OCI-LY3 (cell line): ENCODE data around the gene INPP5A.

Experiments
- H2AFZ ChIP-seq: fragments of 200-600, 300-600 bp; shearing (Covaris generic); 2 replicates; pipeline ENCODE4 v1.6.0; 2014; ENCODE audit warnings: antibody characterized with exemption, low read depth, low read length
- H3K27ac ChIP-seq: fragments of 200-600, 300-600 bp; sonication (generic); 2 replicates; pipeline ENCODE4 v1.5.1; 2014; ENCODE audit warnings: mild to moderate bottlenecking, low read length, moderate library complexity, mixed read lengths
- H3K27me3 ChIP-seq: fragments of 200-600, 300-600 bp; sonication (generic); 2 replicates; pipeline ENCODE4 v1.6.1; 2014; ENCODE audit warnings: low read depth, low read length, mixed read lengths
- H3K36me3 ChIP-seq: fragments of 200-600, 300-600 bp; sonication (generic); replicated peaks from 2 replicates; pipeline ENCODE3; 2014; ENCODE audit warnings: low read depth, low read length, mixed read lengths
- H3K4me1 ChIP-seq: fragments of 300-600, 200-600 bp; sonication (generic); 2 replicates; pipeline ENCODE4 v1.6.1; 2014; ENCODE audit warnings: low read length, mixed read lengths
- H3K4me2 ChIP-seq: fragments of 200-600, 300-600 bp; sonication (generic); 2 replicates; pipeline ENCODE4 v1.6.1; 2014; ENCODE audit warnings: low read length, mixed read lengths
- H3K4me3 ChIP-seq: fragments of 300-600, 200-600 bp; sonication (generic); 2 replicates; pipeline ENCODE4 v1.5.1; 2014; ENCODE audit warnings: antibody characterized with exemption, mild to moderate bottlenecking, low read length, moderate library complexity
- H3K79me2 ChIP-seq: fragments of 300-600, 200-600 bp; shearing (Covaris generic); 2 replicates; pipeline ENCODE4 v1.6.1; 2014; ENCODE audit warnings: mild to moderate bottlenecking, low read length, mixed read lengths
- H3K9ac ChIP-seq: fragments of 300-600, 200-600 bp; shearing (Covaris generic); 2 replicates; pipeline ENCODE4 v1.6.0; 2014; ENCODE audit warnings: mild to moderate bottlenecking, low read length, moderate library complexity
- H3K9me3 ChIP-seq: fragments of 200-600, 300-600 bp; shearing (Covaris generic); 2 replicates; pipeline ENCODE4 v1.6.1; 2014; ENCODE audit warnings: low read length, mixed read lengths; ENCODE audit not compliant: insufficient read depth
- H4K20me1 ChIP-seq: fragments of 200-600, 300-600 bp; sonication (generic); 2 replicates; pipeline ENCODE4 v1.6.1; 2016; ENCODE audit warnings: low read length, mixed read lengths; ENCODE audit not compliant: insufficient read depth
- CTCF ChIP-seq: fragments of 200-600, 300-600 bp; sonication (generic); IDR thresholded peaks from 2 replicates; pipeline ENCODE4 v1.5.1; 2014; ENCODE audit warnings: antibody characterized with exemption, low read length, low read depth
- EZH2phosphoT487 ChIP-seq: fragments of 200-600 bp; shearing (Covaris generic); IDR thresholded peaks from 2 replicates; pipeline ENCODE4 v1.6.1; 2018; ENCODE audit warnings: antibody characterized with exemption, mixed run types, low read depth

The INPP5A gene

DNA sequence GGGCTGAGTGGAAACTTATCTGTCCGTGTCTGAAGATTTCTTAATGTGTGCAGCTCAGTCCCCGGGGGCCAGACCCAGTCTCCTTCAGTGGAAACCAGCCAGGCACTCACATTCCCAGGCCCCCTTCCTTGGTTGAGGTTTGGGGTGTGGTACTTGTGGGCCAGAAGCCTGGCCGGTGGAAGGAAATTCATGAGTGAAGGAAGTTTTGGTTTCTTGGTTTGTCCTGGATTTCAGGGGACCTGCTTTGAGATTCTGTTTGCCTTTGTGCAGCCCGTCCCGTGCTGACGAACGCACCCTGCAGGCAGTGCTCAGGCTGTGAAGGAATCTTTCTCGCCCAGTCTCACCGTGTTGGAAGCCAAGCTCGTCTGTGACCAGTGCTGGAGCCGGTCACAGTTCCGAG lies 2.9 kb downstream of the INPP5A start:
- Histone ChIP-seq H3K4me3 (no peak overlapping the region), H3K79me2 (no peaks in the 10 kb centered on the region), H3K4me2 (no peak overlapping the region)

DNA sequence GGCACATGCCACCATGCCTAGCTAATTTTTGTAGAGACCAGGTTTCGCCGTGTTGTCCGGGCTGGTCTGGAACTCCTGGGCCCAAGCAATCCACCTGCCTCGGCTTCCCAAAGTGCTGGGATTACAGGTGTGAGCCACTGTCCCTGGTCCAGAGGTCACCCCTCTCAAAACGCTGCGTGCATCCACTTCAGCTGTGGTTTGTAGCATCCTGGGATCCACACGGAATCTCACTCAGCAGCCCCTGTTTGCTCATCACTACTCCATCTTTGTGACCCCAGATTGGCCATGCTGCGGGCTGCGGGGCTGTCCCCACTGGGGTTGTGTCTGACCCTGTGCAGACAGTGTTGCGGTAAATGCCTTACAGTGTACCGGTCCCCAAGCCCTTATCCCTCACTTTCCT lies 3.5 kb downstream of the INPP5A start:
- no peak overlapping the region for H3K27ac ChIP-seq
- H3K79me2 ChIP-seq: no peaks in the 10 kb centered on the region
- H3K4me2 ChIP-seq: no peak overlapping the region

More for the DNA sequence above, 2.9 kb downstream of the INPP5A start:
- Histone ChIP-seq H3K27ac (no peak overlapping the region), H3K9me3 (no peaks in the 10 kb centered on the region), H3K27me3 (peaks cover 6% of the 10 kb centered on the region; the same call in 1 of the 2 replicates), H3K9ac (no peak overlapping the region), H3K4me1 (peaks cover 4% of the 10 kb centered on the region), H3K36me3 (no peaks in the 10 kb centered on the region), H2AFZ (no peak overlapping the region), H4K20me1 (no peaks in the 10 kb centered on the region)
- TF ChIP-seq EZH2phosphoT487 (no peak), CTCF (no peak)

DNA sequence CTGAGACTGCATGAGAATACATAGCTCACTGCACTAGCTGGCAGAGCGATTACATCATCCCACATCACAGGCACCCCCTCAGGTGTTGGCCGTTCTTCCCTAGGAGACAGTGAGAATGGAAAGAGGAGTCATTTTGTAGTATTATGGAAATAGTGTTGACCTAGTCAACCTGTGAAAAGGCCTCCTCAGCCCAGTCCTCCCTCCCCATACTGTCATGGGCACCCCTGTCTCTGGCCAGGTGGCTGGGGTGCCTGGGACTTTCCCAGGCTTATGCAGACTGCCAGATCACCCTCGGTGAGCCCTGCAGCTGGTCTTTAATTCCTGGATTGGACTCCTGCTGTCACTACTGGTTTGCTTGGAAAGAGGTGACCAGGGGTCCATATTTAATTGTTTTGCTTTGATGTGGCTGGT lies 4.0 kb downstream of the INPP5A start:
- Histone ChIP-seq H3K4me3 (no peak overlapping the region), H3K4me1 (no peaks in the 10 kb centered on the region; the same call in 1 of the 2 replicates), H3K79me2 (no peaks in the 10 kb centered on the region), H3K27ac (no peak overlapping the region), H4K20me1 (no peaks in the 10 kb centered on the region), H3K27me3 (peaks cover 6% of the 10 kb centered on the region; the same call in 1 of the 2 replicates), H2AFZ (no peak overlapping the region), H3K9ac (no peak overlapping the region), H3K9me3 (no peaks in the 10 kb centered on the region), H3K36me3 (no peaks in the 10 kb centered on the region), H3K4me2 (no peak overlapping the region)
- no peak for TF ChIP-seq EZH2phosphoT487

More for the DNA sequence above, 3.5 kb downstream of the INPP5A start:
- Histone ChIP-seq H2AFZ (no peak overlapping the region), H4K20me1 (no peaks in the 10 kb centered on the region), H3K4me1 (peaks cover 3% of the 10 kb centered on the region), H3K9ac (no peak overlapping the region), H3K4me3 (no peak overlapping the region), H3K36me3 (no peaks in the 10 kb centered on the region), H3K9me3 (no peaks in the 10 kb centered on the region), H3K27me3 (peaks cover 6% of the 10 kb centered on the region; the same call in 1 of the 2 replicates)
- no peak for TF ChIP-seq EZH2phosphoT487
- no peak for TF ChIP-seq CTCF

DNA sequence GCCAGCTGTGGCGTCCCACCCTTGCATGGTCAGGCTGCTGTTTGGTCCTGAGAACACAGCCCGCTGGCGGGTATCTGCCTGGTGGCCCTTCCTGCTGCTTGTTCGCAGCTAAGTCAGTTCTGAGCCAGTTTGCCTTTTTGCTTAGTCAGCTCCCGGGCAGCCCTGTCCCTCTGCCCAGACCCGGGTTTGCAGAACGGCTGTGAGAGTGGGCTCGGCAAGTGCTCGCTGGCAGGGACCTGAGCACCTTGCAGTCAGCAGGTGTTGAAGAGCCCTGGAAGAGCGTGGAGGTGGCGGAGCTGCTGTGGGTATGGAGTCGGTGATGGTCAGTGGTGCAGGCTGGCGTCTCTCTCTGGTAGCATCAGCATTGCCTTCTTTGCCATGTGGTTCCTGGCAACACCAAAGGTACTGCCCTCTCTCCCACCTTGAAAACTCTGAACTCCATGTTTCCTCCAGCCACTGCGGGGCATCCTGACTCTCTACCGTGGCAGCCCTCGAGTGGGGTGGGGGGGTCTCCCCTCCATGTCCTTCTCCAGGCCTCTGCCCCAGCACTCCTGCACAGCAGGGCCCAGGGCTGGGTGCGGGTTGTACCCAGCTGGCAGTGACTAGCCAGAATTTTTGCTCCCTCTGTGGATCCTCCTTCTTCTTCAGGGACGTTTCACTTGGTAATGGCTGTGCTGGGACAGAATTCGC lies 4.6 kb downstream of the INPP5A start:
- Histone ChIP-seq H3K79me2 (no peaks in the 10 kb centered on the region), H3K27me3 (peaks cover 6% of the 10 kb centered on the region; the same call in 1 of the 2 replicates), H3K4me3 (no peak overlapping the region), H3K9ac (no peak overlapping the region), H3K4me2 (no peak overlapping the region), H2AFZ (no peak overlapping the region), H3K9me3 (no peaks in the 10 kb centered on the region), H3K36me3 (no peaks in the 10 kb centered on the region), H3K4me1 (no peaks in the 10 kb centered on the region; the same call in 1 of the 2 replicates), H4K20me1 (no peaks in the 10 kb centered on the region), H3K27ac (no peak overlapping the region)
- TF ChIP-seq EZH2phosphoT487: no peak

GRCh38 chr10:132542819-132543218 lies 5.2 kb downstream of the INPP5A start:
- H3K4me1 ChIP-seq: no peaks in the 10 kb centered on the region; the same call in 1 of the 2 replicates
- no peaks in the 10 kb centered on the region for H3K9me3 ChIP-seq
- H3K79me2 ChIP-seq: no peaks in the 10 kb centered on the region
- no peak overlapping the region for H2AFZ ChIP-seq
- H3K4me2 ChIP-seq: no peak overlapping the region
- no peak overlapping the region for H3K27ac ChIP-seq
- TF ChIP-seq EZH2phosphoT487 (no peak), CTCF (no peak)
- H3K4me3 ChIP-seq: no peak overlapping the region
- no peaks in the 10 kb centered on the region for H3K36me3 ChIP-seq
- H3K9ac ChIP-seq: no peak overlapping the region
- H3K27me3 ChIP-seq: peaks cover 6% of the 10 kb centered on the region; the same call in 1 of the 2 replicates
- no peaks in the 10 kb centered on the region for H4K20me1 ChIP-seq
